HG03095 (cell line): ENCODE results near the gene NLRP3.
"Not testable (repeated sequence)": the region's sequence is repeated elsewhere in the genome, so short reads cannot be mapped to it uniquely, and the experiment has no call there.

ENCODE experiments used
- ATAC-seq: cut with Tn5 transposase; IDR thresholded peaks from one replicate; pipeline ENCODE4 v1.9.1; 2021; ENCODE audit warnings: moderate library complexity; ENCODE audit not compliant: unreplicated experiment

Gene NLRP3

GRCh38 chr1:247415423-247416361 is at the start of gene NLRP3:
Gene NLRP3, plus strand, starts transcription at chr1:247416173. Its CDS starts 2,628 bp downstream, at chr1:247418801.
- ATAC-seq = no peak

GRCh38 chr1:247366345-247366744 is 49.6 kb upstream of the NLRP3 start:
- ATAC-seq = not testable (repeated sequence)

- no peak for ATAC-seq
Measured at GRCh38 chr1:247366926-247367645, 48.9 kb upstream of the NLRP3 start.

- no peak for ATAC-seq
Measured at GRCh38 chr1:247367786-247368422, 48.1 kb upstream of the NLRP3 start.

DNA sequence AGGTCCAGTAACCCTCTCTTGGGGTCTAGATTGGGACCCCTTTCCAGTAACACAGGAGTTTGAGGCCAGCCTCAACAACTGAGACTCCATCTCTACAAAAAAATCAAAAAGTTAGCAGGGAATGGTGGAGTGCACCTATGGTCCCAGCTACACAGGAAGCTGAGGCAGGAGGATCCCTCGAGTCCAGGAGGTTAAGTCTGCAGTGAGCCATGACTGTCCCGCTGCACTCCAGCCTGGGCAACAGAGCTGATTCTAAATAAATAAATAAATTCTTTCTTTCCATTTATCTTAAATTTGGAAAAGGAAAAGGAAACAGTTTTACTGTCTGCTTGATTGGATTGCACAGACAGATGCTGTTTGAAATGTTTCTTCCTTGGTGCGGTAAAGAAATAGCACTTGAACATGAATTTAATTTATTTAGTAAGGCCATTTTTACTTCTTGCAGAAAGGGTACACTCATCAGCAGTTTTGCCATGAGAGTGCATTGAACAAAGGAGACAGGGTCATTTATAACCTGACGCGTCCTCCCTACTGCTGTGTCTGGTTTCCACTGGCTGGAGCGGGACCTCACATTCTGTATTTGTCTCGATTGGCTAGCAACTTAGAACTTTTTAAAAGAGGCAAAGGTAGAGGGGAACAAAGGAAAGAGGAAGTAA is 47.4 kb upstream of the NLRP3 start:
- ATAC-seq = no peak

GRCh38 chr1:247370786-247371732 is 44.9 kb upstream of the NLRP3 start:
- no peak for ATAC-seq

GRCh38 chr1:247371801-247372259 is 44.1 kb upstream of the NLRP3 start:
- no peak for ATAC-seq

- peak; percentile 59 for ATAC-seq
Measured at GRCh38 chr1:247373721-247374141, 42.2 kb upstream of the NLRP3 start.

DNA sequence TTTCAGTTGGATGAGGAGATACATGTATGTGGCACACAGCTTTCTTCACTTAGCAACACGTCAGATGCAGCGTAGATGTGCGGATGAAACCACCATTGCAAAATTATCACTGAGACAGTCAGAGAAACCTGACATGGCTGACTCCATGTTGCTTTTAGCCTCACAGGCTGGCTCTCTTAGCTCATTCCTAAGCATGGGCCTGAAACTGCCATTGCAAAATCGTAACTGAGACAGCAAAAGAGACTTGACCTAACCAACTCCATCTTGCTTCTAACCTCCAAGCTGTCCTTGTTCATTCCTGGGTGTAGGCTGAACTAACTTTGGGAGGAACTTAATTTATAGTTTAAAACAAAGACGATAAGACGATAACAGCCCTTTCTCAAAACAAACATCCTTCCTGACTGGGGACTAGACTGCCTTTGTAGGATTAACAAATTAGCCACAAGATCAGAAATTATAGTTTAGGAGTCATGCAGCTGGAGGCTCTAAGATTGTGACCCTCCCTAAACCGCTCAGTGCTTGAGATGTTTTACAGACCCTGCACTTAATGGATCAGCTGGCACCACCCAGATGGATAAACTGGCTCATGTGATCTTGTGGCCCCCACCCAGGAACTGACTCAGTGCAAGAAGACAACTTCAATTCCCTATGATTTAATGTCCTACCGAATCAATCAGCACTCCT is 41.2 kb upstream of the NLRP3 start:
- not testable (repeated sequence) for ATAC-seq

DNA sequence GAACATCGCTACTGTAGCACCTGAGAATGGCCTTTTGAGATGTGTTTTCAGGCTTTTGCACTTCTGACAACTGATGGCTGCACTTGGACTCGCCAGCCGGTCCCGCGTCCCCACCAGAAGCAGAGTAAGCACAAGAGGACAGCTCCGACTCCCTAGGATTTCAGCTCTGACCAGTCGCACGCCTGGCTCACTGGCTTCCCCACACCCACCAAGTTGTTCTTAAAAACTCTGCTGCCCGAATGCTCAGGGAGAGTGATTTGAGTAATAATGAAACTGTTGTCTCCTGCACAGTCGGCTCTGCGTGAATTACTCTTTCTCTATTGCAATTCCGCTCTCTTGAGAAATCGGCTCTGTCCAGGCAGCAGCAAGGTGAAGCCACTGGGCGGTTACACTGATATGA is 40.2 kb upstream of the NLRP3 start:
- no peak for ATAC-seq

GRCh38 chr1:247376659-247377058 is 39.3 kb upstream of the NLRP3 start:
- no peak for ATAC-seq

GRCh38 chr1:247377656-247378055 is 38.3 kb upstream of the NLRP3 start:
- not testable (repeated sequence) for ATAC-seq

- ATAC-seq = no peak
Measured at GRCh38 chr1:247378334-247379073, 37.5 kb upstream of the NLRP3 start.

DNA sequence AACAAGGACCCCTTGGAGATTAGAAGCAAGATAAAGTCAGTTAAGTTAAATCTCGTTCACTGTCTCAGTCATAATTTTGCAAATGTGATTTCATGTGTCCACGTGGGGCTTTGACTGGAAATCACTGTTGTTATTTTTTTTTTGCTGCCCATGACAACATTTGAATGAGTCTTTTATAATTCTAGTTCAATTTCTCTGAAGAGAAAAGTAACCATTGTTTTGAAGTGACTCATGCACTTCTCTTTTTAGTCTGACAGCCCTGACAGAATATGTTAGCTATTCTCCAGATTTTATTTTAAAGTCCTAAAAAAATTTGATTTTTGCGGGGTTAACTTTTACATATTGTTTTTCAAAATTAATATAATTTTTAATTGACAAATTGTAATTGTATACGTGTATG is 30.7 kb upstream of the NLRP3 start:
- no peak for ATAC-seq

DNA sequence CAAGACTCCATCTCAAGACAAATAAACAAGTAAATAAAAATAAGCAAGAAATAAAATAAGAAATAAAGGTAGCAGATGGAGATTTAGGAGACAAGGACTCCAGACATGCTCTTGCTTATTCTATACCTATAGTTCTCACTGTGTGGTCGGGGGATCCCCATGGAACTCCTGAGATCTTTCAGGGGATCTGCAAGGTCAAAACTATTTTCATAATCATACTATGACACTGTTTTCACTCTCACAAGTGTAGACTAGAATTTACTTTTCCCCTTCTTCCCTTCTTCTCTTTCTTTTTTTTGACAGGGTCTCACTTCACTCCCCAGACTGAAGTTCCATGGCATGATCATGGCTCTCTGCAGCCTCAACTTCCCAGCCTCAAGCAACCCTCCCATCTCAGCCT is 29.8 kb upstream of the NLRP3 start:
- ATAC-seq = no peak

GRCh38 chr1:247386687-247387086 is 29.3 kb upstream of the NLRP3 start:
- no peak for ATAC-seq

DNA sequence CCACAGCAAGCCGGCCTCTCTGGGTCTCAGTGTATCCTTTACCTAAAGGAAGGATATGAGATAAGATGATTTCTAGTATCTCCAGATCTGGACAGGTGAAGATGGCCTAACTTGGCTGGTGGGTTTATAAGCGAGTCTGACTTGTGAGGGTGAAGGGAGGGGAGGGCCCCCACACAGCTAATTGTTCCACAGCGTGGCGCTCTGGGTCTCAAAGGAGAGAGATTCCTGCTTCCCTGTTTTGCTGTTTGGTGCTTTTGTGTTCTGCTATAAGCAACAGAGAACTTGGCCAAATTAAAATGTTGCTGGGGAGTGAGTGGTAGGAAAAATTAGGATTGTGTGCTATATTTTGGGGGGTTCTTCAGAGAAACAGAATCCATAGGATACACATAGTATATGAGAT is 28.9 kb upstream of the NLRP3 start:
- ATAC-seq = no peak

DNA sequence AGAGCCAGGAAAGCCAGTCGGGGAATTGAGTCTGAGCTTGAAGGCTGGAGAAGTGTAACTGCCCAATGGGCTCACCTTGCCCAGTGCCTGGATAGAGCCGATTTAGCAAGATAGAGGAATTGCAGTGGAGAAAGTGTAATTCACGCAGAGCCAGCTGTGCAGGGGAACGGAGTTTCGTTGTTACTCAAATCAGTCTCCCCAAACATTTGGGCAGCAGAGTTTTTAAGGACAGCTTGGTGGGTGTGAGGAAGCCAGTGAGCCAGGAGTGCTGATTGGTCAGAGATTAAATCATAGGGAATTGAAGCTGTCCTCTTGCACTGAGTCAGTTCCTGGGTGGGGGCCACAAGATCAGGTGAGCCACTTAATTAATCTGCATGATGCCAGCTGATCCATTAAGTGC is 28.4 kb upstream of the NLRP3 start:
- ATAC-seq = no peak
